ENCODE data around the gene IMMP2L. TPM values are rescaled to one million over a fixed set of nuclear protein-coding genes. Genes with fewer than 3 reads are reported as not detected.

IMMP2L gene
- total RNA-seq, 4 donors from 2014 or later: 19.0 to 37.2 (median 21.3) TPM

GRCh38 chr7:111343017-111343416 is 219.3 kb downstream of the IMMP2L start:
- no peak for TF ChIP-seq CTCF (IDR thresholded peaks at IDR 0.05; ENCODE audit: low read depth)

GRCh38 chr7:111339006-111339405 is 223.3 kb downstream of the IMMP2L start:
- TF ChIP-seq CTCF (IDR thresholded peaks at IDR 0.05; ENCODE audit: low read depth): no peak

GRCh38 chr7:111333010-111333409 is 229.3 kb downstream of the IMMP2L start:
- TF ChIP-seq CTCF (IDR thresholded peaks at IDR 0.05; ENCODE audit: low read depth): no peak

- no peak for TF ChIP-seq CTCF (IDR thresholded peaks at IDR 0.05; ENCODE audit: low read depth)
These were observed 232.1 kb downstream of the IMMP2L start for GRCh38 chr7:111330235-111330523.

- no peak for TF ChIP-seq CTCF (IDR thresholded peaks at IDR 0.05; ENCODE audit: low read depth)
These were observed 232.7 kb downstream of the IMMP2L start for GRCh38 chr7:111329367-111330234.

GRCh38 chr7:111328487-111328886 is 233.8 kb downstream of the IMMP2L start:
- TF ChIP-seq CTCF (IDR thresholded peaks at IDR 0.05; ENCODE audit: low read depth): no peak

- no peak for TF ChIP-seq CTCF (IDR thresholded peaks at IDR 0.05; ENCODE audit: low read depth)
These were observed 237.5 kb downstream of the IMMP2L start for GRCh38 chr7:111324776-111325175.

Measured in subcutaneous adipose tissue (tissue), 4 donors.